T-cell (primary cell): ENCODE data around the gene PRR14L. TPM values are rescaled to one million over a fixed set of nuclear protein-coding genes. Genes with fewer than 3 reads are reported as not detected.
"Not testable (repeated sequence)": the region's sequence is repeated elsewhere in the genome, so short reads cannot be mapped to it uniquely, and the experiment has no call there.

Source experiments
- ATAC-seq, 4 experiments: fragments of 200-7000 bp in 3 of 4; fragments of 150-1000 bp in 1 of 4; cut with Tn5 transposase; replicated peaks in 1 of 4; 1 replicate in 3 of 4; 2 replicates in 1 of 4; pipeline ENCODE4 v1.10.0; 2021; ENCODE audit warnings: moderate library complexity in 3 of 4, mild to moderate bottlenecking in 2 of 4, moderate number of reproducible peaks in 1 of 4
- CTCF ChIA-PET, 2 donors: fragments of 300-600 bp; sonication (Branson Sonifier 250); formaldehyde crosslinking; loops; one replicate each; lab custom pipeline; 2022; ENCODE audit warnings: antibody characterized with exemption in 2 of 2; lab: Charles Lee
- POLR2A ChIA-PET, 2 donors: fragments of 300-600 bp; sonication (Branson Sonifier 250); formaldehyde crosslinking; loops; one replicate each; lab custom pipeline; 2022; ENCODE audit warnings: antibody characterized with exemption in 2 of 2; lab: Charles Lee
- DNase-seq, 35 experiments: peaks; one replicate each; pipeline versions ENCODE4 v3.0.0 to v3.0.0-alpha.2; 2013 to 2023
- H3K27ac ChIP-seq: one replicate; pipeline ENCODE4 v1.5.1; 2013; ENCODE audit warnings: low read length
- H3K27me3 ChIP-seq, 2 experiments: replicated peaks in 1 of 2; 1 replicate in 1 of 2; 2 replicates in 1 of 2; pipeline versions ENCODE4 v1.6.1 to v1.7.0; 2013; ENCODE audit warnings: low read length in 1 of 2, mixed read lengths in 1 of 2; ENCODE audit not compliant: control insufficient read depth in 2 of 2, insufficient read depth in 2 of 2; ENCODE audit errors: extremely low read depth in 1 of 2
- H3K36me3 ChIP-seq, 2 donors: 1 replicate in 1 of 2; 2 replicates in 1 of 2; pipeline versions ENCODE4 v1.6.1 to v1.7.0; 2013; ENCODE audit warnings: low read length in 1 of 2; ENCODE audit not compliant: control insufficient read depth in 2 of 2, insufficient read depth in 1 of 2; ENCODE audit errors: extremely low read depth in 1 of 2
- H3K4me1 ChIP-seq, 2 experiments: 1 replicate in 1 of 2; 2 replicates in 1 of 2; pipeline versions ENCODE4 v1.6.1 to v1.7.0; 2013; ENCODE audit warnings: low read length in 2 of 2, mixed read lengths in 1 of 2; ENCODE audit not compliant: insufficient read depth in 2 of 2, control insufficient read depth in 1 of 2; ENCODE audit errors: extremely low read depth in 1 of 2
- H3K4me3 ChIP-seq, 2 donors: 1 replicate in 1 of 2; 2 replicates in 1 of 2; pipeline versions ENCODE4 v1.5.1 to v1.7.0; 2013; ENCODE audit warnings: mild to moderate bottlenecking in 2 of 2, low read length in 1 of 2, moderate library complexity in 1 of 2; ENCODE audit not compliant: control insufficient read depth in 1 of 2; ENCODE audit errors: extremely low read depth in 1 of 2
- H3K9me3 ChIP-seq: 2 replicates; pipeline ENCODE4 v1.7.0; 2013
- H3K27ac Mint-ChIP-seq, 2 donors: one replicate each; pipeline ENCODE4 v1.8.0; 2020 to 2021; ENCODE audit warnings: mild to moderate bottlenecking in 2 of 2, mixed read lengths in 2 of 2
- H3K27me3 Mint-ChIP-seq, 2 donors: one replicate each; pipeline ENCODE4 v1.8.0; 2021 to 2022; ENCODE audit warnings: mixed read lengths in 2 of 2
- H3K36me3 Mint-ChIP-seq: one replicate; pipeline ENCODE4 v1.8.0; 2021; ENCODE audit warnings: mixed read lengths
- H3K4me1 Mint-ChIP-seq, 3 donors: one replicate each; pipeline ENCODE4 v1.8.0; 2020 to 2022; ENCODE audit warnings: mixed read lengths in 3 of 3, mild to moderate bottlenecking in 1 of 3
- H3K4me3 Mint-ChIP-seq, 3 donors: one replicate each; pipeline ENCODE4 v1.8.0; 2020 to 2022; ENCODE audit warnings: mild to moderate bottlenecking in 3 of 3, mixed read lengths in 3 of 3, moderate library complexity in 3 of 3
- H3K9me3 Mint-ChIP-seq, 3 donors: one replicate each; pipeline ENCODE4 v1.8.0; 2020 to 2022; ENCODE audit warnings: mixed read lengths in 3 of 3
- WGBS: methylation state at CpG from one replicate; pipeline ENCODE4 v1.1.5; 2013; ENCODE audit warnings: missing lambda C conversion rate; ENCODE audit not compliant: insufficient coverage; 5-methylcytosine and 5-hydroxymethylcytosine counted together
- total RNA-seq, 35 experiments: library from RNA in 6 of 35; stranded (reverse) in 6 of 35; fragments of 120-200 nt in 1 of 35; gene quantifications; one replicate each; pipeline versions ENCODE4 v1.2.1 to v1.2.4 and lab custom pipeline; 2013 to 2026

Gene PRR14L
- total RNA-seq, 5 donors from 2014 or later (not counting 1 experiment from before 2014, with no cell fraction given), result 48.0 to 63.0 (median 55.6) TPM

DNA sequence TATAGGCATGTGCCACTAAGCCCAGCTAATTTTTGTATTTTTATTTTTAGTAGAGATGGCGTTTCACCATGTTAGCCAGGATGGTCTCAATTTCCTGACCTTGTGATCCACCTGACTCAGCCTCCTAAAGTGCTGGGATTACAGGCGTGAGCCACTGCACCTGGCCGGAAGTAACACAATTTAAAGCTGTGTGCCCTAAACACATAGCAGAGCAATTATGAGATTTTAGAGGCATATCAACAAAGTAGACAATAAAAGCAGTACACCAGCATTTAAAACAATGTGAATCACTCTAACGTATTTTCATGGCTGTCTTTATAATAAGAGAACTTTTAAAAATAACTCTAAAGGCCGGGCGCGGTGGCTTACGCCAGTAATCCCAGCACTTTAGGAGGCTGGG is 42.4 kb downstream of the PRR14L start:
- no peaks in the 10 kb centered on the region for H3K9me3 ChIP-seq
- no peaks in the 10 kb centered on the region for H3K4me1 ChIP-seq
- H3K36me3 ChIP-seq, result peaks cover 3 to 43% of the 10 kb centered on the region in 2 donors
- H3K4me3 Mint-ChIP-seq, result no peak overlapping the region
- ChIA-PET CTCF (no interaction called here), POLR2A (no interaction called here)
- H3K36me3 Mint-ChIP-seq, result peaks cover 28% of the 10 kb centered on the region
- WGBS, result 100% methylated on average over 2 of the region's 8 CpGs
- no peak overlapping the region for H3K27ac ChIP-seq
- no peaks in the 10 kb centered on the region for H3K27me3 Mint-ChIP-seq
- H3K4me1 Mint-ChIP-seq, result peaks cover 0 to 6% (median 3%) of the 10 kb centered on the region in 3 donors
- ATAC-seq (no peak), DNase-seq (no peak)
- no peak overlapping the region for H3K4me3 ChIP-seq
- H3K27ac Mint-ChIP-seq, result no peak overlapping the region
- H3K9me3 Mint-ChIP-seq, result no peaks in the 10 kb centered on the region
- H3K27me3 ChIP-seq, result no peaks in the 10 kb centered on the region

GRCh38 chr22:31695423-31695822 is 54.5 kb downstream of the PRR14L start:
- Mint-ChIP-seq H3K27ac (peak overlapping the region in 1 of 2 donors; percentile 58), H3K36me3 (peaks cover 45% of the 10 kb centered on the region), H3K4me3 (no peak overlapping the region), H3K27me3 (no peaks in the 10 kb centered on the region), H3K4me1 (peaks cover 0 to 22% (median 15%) of the 10 kb centered on the region in 3 donors), H3K9me3 (no peaks in the 10 kb centered on the region)
- Histone ChIP-seq H3K4me1 (peaks cover 0 to 5% of the 10 kb centered on the region in 2 experiments), H3K27me3 (no peaks in the 10 kb centered on the region), H3K9me3 (no peaks in the 10 kb centered on the region), H3K4me3 (no peak overlapping the region), H3K27ac (no peak overlapping the region), H3K36me3 (peaks cover 13 to 39% of the 10 kb centered on the region in 2 donors)
- no peak for ATAC-seq
- ChIA-PET POLR2A (no interaction called here), CTCF (interaction anchor here in 1 of 2 donors (0.9 kb wide), 1 partner anchor 30 kb away, joined by 3 read pairs; no protein-coding TSS in a partner anchor)
- 89% methylated on average over 3 of the region's 4 CpGs for WGBS
- DNase-seq, result peak in 4 of 35 experiments; percentile 1 to 9 (median 5)

DNA sequence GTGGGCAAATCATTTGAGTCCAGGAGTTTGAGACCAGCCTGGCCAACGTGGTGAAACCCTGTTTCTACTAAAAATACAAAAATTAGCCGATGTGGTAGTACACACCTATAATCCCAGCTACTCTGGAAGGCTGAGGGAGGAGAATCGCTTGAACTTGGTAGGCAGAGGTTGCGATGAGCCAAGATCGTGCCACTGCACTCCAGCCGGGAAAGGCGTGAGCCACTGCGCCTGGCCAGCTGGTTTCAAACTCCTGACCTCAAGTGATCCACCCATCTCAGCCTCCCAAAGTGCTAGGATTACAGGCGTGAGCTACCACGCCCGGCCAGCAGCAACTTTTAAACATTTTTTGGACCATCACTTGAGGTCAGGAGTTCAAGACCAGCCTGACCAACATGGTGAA is 55.9 kb downstream of the PRR14L start:
- POLR2A ChIA-PET, result interaction anchor here in 1 of 2 donors (0.6 kb wide), 1 partner anchor 288 kb away, joined by 3 read pairs; no protein-coding TSS in a partner anchor
- peaks cover 12 to 36% of the 10 kb centered on the region in 2 donors for H3K36me3 ChIP-seq
- Mint-ChIP-seq H3K4me1 (peaks cover 0 to 22% (median 15%) of the 10 kb centered on the region in 3 donors), H3K36me3 (peaks cover 35% of the 10 kb centered on the region)
- CTCF ChIA-PET, H3K4me3 ChIP-seq, H3K9me3 Mint-ChIP-seq, DNase-seq, H3K9me3 ChIP-seq, H3K27ac Mint-ChIP-seq, H3K27me3 Mint-ChIP-seq, ATAC-seq, H3K27ac ChIP-seq, H3K4me3 Mint-ChIP-seq, H3K4me1 ChIP-seq, H3K27me3 ChIP-seq: not testable (repeated sequence)
- WGBS, result 100% methylated on average over 5 of the region's 11 CpGs

GRCh38 chr22:31692186-31692886 is 57.6 kb downstream of the PRR14L start:
- WGBS, result no CpG with 5 or more reads among the region's 1 CpG

GRCh38 chr22:31691408-31691807 is 58.5 kb downstream of the PRR14L start:
- Mint-ChIP-seq H3K36me3 (peaks cover 43% of the 10 kb centered on the region), H3K4me1 (peaks cover 0 to 22% (median 15%) of the 10 kb centered on the region in 3 donors), H3K4me3 (no peak overlapping the region), H3K9me3 (no peaks in the 10 kb centered on the region), H3K27me3 (no peaks in the 10 kb centered on the region), H3K27ac (peak overlapping the region in 1 of 2 donors; percentile 86)
- Histone ChIP-seq H3K9me3 (no peaks in the 10 kb centered on the region), H3K36me3 (peaks cover 12 to 41% of the 10 kb centered on the region in 2 donors), H3K27ac (no peak overlapping the region), H3K4me3 (no peak overlapping the region), H3K27me3 (no peaks in the 10 kb centered on the region), H3K4me1 (peaks cover 0 to 5% of the 10 kb centered on the region in 2 experiments)
- 83% methylated on average over 1 of the region's 3 CpGs for WGBS
- ATAC-seq (no peak), DNase-seq (no peak)
- ChIA-PET CTCF (interaction anchor here in 1 of 2 donors (0.6 kb wide), 1 partner anchor 928 kb away, joined by 3 read pairs; no protein-coding TSS in a partner anchor), POLR2A (interaction anchor here in 1 of 2 donors (0.7 kb wide), 1 partner anchor 29 kb away, joined by 5 read pairs; the partner anchor contains the start of gene PISD)

More at GRCh38 chr22:31692186-31692886, 57.6 kb downstream of the PRR14L start:
- peak overlapping the region; percentile 84 to 86 for H3K27ac Mint-ChIP-seq
- ATAC-seq (peak in 3 of 4 experiments; percentile 78 to 98 (median 92)), DNase-seq (peak in 1 of 35 experiments; percentile 38)
- H3K4me1 Mint-ChIP-seq, result peaks cover 0 to 22% (median 15%) of the 10 kb centered on the region in 3 donors
- H3K27me3 Mint-ChIP-seq, result no peaks in the 10 kb centered on the region
- H3K36me3 ChIP-seq, result peaks cover 12 to 41% of the 10 kb centered on the region in 2 donors
- ChIA-PET POLR2A (interaction anchor here in 1 of 2 donors (0.7 kb wide), 1 partner anchor 30 kb away, joined by 5 read pairs; the partner anchor contains the start of gene PISD), CTCF (no interaction called here)
- H3K9me3 Mint-ChIP-seq, result no peaks in the 10 kb centered on the region
- peaks cover 0 to 5% of the 10 kb centered on the region in 2 experiments for H3K4me1 ChIP-seq
- no peaks in the 10 kb centered on the region for H3K9me3 ChIP-seq
- peak overlapping the region; percentile 34 for H3K27ac ChIP-seq
- no peaks in the 10 kb centered on the region for H3K27me3 ChIP-seq
- peaks cover 42% of the 10 kb centered on the region for H3K36me3 Mint-ChIP-seq
- no peak overlapping the region for H3K4me3 ChIP-seq
- no peak overlapping the region for H3K4me3 Mint-ChIP-seq

DNA sequence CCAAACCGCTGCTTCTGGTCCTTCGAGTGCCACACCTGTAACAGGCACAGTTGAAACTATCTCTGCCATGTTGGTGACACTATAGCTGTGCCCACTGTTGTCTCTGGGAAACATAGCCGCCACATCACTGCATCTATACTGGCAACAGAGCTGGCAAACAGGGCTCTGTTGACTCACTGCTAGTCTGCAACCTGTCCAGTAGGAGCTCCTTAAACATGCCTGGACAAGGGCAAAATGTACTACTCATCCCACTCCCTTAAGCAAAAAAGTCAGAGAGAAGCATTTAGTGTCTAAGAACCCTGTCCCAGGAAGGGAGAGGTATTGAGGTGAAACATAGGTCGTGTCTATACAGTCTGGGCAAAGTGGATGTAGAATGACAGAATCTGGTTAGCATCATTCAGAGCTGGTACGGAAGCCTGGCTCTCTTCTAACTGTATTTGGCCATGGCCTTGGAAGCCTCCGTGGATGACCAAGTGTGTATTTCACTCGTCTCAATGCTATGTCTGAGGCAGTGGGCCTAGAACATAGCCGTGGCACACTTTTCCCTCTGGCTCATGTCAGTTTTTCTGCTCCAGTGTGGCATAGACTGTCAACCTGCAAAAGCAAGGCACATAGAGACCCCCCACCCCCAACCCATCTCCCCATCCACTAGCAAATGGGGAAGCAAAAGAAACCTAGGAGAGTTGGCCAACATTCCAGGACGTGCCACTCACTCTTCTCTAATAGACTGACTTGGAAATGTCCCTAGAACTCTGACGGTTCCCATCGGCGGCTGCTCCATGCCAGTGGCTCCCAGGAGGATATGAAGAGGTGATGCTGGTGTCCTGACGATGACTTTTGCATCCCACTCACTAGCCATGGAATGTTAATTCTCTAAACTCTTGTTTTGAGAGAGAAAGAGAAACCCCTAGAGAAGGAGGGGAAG is 66.5 kb downstream of the PRR14L start:
- Mint-ChIP-seq H3K27me3 (no peaks in the 10 kb centered on the region), H3K9me3 (no peaks in the 10 kb centered on the region), H3K36me3 (peaks cover 29% of the 10 kb centered on the region), H3K4me3 (no peak overlapping the region), H3K4me1 (no peaks in the 10 kb centered on the region), H3K27ac (no peak overlapping the region)
- no peaks in the 10 kb centered on the region for H3K27me3 ChIP-seq
- H3K36me3 ChIP-seq, result peaks cover 11 to 40% of the 10 kb centered on the region in 2 donors
- 95% methylated on average over 8 of the region's 13 CpGs for WGBS
- no peak overlapping the region for H3K27ac ChIP-seq
- no peak overlapping the region for H3K4me3 ChIP-seq
- DNase-seq (no peak), ATAC-seq (no peak)
- POLR2A ChIA-PET, result no interaction called here
- CTCF ChIA-PET, result interaction anchor here in 1 of 2 donors (1.3 kb wide), 2 partner anchors 12 to 21 kb away, joined by 3 to 4 read pairs; partner anchors contain the start of gene PISD
- no peaks in the 10 kb centered on the region for H3K9me3 ChIP-seq
- H3K4me1 ChIP-seq, result no peaks in the 10 kb centered on the region
